ENCODE data around the gene TMEM130.
"Not testable (repeated sequence)": the region's sequence is repeated elsewhere in the genome, so short reads cannot be mapped to it uniquely, and the experiment has no call there.

Gene TMEM130

GRCh38 chr7:98842552-98842951, 27.3 kb downstream of the TMEM130 start:
- in situ Hi-C loops (cut with HindIII; ENCODE audit: low sequenced_read_pairs), result not testable (repeated sequence)

- in situ Hi-C loops (cut with HindIII; ENCODE audit: low sequenced_read_pairs), result no loop called here
Observed at GRCh38 chr7:98841179-98841997, 28.4 kb downstream of the TMEM130 start.

DNA sequence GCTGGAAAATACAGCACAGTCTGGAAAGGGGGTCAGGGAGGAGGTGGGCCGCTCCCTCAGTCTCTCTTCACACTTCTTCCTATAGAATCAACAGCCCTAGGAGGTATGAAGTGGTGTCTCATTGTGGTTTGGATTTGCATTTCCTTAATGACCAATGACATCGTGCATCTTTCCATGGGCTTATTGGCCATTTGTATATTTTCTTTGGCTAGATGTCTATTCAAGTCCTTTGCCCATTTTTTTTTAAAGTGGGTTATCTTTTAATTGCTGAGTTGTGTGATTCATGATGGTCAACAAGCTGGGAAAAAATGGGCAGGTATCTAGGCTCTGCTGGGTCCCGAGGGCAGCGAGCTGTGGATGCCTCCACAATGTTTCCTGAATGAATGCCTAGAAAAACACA, 29.1 kb downstream of the TMEM130 start:
- in situ Hi-C loops (cut with HindIII; ENCODE audit: low sequenced_read_pairs), result no loop called here

DNA sequence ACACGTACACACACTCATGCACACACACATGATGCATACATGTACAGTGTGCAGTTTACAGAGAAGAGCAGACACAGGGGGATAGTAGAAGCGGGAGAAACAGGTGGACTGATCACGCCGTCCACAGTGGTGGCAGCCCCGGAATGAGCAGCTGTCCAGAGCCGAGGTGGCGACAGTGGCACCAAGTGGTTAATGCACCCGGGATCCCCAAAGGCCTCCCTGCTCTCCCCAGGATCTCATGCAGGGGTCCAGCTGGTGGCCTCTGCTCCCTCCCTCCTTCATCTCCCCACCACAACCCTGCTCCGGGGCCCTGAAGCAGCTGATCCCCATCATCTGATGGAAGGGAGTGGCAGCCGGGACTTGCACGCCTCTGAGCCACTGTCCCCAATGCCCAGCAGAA, 29.7 kb downstream of the TMEM130 start:
- in situ Hi-C loops (cut with HindIII; ENCODE audit: low sequenced_read_pairs), result no loop called here

DNA sequence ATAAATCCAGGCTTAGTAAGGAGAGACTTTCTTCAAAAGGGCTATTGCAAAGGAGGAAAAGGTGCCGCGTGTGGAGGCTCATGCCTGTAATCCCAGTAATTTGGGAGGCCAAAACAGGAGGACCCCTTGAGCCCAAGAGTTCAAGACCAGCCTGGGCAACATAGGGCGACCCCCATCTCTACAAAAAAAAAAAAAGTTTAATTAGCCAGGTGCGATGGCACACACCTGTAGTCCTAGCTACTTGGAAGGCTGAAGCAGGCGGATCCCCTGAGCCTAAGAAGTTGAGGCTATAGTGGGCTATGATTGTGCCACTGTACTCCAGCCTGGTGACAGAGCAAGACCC, 32.2 kb downstream of the TMEM130 start:
- in situ Hi-C loops (cut with HindIII; ENCODE audit: low sequenced_read_pairs), result no loop called here

GRCh38 chr7:98836811-98837629, 32.8 kb downstream of the TMEM130 start:
- in situ Hi-C loops (cut with HindIII; ENCODE audit: low sequenced_read_pairs), result no loop called here

DNA sequence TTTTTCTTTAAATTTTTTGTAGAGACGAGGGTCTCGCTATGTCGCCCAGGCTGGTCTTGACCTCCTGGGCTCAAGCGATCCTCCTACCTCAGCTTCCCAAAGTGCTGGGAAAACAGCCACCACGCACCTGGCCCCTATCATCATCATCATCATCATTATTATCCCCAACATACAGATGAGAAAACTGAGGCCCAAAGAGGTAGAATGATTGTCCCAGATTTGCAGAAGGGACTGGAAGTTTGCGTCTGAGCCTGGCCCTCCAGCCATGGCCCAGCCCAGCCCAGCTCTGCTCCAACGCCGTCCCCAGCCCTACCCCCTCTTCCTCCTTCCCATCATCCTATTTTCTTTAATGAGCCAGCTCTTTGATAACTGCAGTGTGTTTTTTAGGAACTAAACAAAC, 34.9 kb downstream of the TMEM130 start:
- in situ Hi-C loops (cut with HindIII; ENCODE audit: low sequenced_read_pairs), result no loop called here

- in situ Hi-C loops (cut with HindIII; ENCODE audit: low sequenced_read_pairs), result no loop called here
Observed at GRCh38 chr7:98833022-98833421, 36.8 kb downstream of the TMEM130 start.

- in situ Hi-C loops (cut with HindIII; ENCODE audit: low sequenced_read_pairs), result no loop called here
Observed at GRCh38 chr7:98831641-98832221, 38.1 kb downstream of the TMEM130 start.

DNA sequence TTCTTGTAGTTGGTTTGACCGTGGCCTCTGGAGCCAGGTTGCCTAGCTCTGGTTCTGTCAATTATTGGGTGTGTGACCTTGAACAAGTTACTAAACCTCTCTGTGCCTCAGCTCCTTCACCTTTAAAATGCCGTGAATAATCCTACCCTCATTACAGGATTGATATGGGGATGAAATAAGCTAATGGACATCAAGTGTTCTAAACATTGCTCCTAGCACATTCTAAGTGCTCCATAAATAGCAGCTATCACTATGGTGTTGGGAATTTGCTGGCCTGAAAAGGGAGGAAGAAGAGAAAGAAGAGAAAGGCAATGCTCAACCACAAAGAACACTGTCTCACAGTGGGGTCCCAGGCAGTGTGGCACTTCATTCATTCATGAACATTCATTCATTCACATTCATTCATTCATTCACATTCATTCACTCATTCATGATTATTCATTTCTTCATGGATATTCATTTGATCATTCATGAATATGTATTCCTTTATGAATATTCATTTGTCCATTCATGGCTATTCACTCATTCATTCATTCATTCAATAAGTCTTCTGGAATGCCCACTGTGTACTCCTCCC, 38.8 kb downstream of the TMEM130 start:
- in situ Hi-C loops (cut with HindIII; ENCODE audit: low sequenced_read_pairs), result no loop called here

DNA sequence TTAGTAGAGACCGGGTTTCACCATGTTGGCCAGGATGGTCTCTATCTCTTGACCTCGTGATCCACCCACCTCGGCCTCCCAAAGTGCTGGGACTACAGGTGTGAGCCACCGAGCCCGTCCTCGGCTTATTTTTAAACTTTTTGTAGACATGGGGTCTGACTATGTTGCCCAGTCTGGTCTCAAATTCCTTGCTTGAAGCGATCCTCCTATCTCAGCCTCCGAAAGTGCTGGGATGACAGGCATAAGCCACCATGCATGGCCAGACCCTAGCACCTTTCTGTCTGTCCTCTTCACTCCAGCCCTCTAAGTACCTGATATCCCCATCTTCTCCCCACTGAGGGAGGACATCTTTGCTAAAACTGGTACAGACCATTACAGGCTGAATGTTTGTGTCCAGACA, 41.4 kb downstream of the TMEM130 start:
- in situ Hi-C loops (cut with HindIII; ENCODE audit: low sequenced_read_pairs), result no loop called here

- in situ Hi-C loops (cut with HindIII; ENCODE audit: low sequenced_read_pairs), result no loop called here
Observed at GRCh38 chr7:98827258-98827657, 42.6 kb downstream of the TMEM130 start.

GRCh38 chr7:98826811-98827231, 43.0 kb downstream of the TMEM130 start:
- in situ Hi-C loops (cut with HindIII; ENCODE audit: low sequenced_read_pairs), result no loop called here

DNA sequence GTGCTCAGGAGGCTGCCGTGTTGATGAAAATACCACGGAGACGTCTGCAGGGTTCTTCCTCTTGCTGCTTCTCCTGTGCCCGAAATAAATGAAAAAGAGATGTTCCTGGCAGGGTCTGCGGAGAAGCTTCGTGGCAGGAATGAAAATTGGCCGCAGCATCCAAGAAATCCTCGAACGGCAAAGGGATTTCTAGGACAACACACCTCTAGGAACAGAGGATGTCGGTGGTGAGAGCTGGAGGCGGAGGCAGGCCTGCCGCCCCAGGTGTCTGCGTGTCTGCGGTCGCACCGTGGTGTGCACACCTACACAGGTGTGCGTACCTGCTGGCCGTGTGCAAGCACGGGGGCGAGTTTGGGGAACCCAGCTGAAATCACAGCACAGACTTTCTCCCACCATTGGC, 43.4 kb downstream of the TMEM130 start:
- in situ Hi-C loops (cut with HindIII; ENCODE audit: low sequenced_read_pairs), result no loop called here

DNA sequence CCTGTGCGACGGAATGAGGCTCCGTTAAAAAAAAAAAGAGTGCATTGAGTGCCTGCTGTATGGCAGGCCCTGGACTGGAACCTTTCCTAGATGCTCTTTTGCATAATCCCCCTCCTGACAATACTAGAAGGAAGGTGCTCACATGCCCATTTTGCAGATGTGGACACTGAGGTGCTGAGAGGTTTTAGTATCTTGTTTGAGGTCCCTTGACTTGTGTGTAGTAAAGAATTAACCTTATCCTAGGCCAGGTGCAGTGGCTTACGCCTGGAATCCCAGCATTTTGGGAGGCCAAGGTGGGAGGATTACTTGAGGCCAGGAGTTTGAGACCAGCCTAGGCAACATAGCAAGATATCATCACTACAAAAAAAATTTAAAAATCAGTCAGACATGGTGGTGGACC, 46.6 kb downstream of the TMEM130 start:
- in situ Hi-C loops (cut with HindIII; ENCODE audit: low sequenced_read_pairs), result no loop called here

- in situ Hi-C loops (cut with HindIII; ENCODE audit: low sequenced_read_pairs), result no loop called here
Observed at GRCh38 chr7:98821348-98821747, 48.5 kb downstream of the TMEM130 start.

DNA sequence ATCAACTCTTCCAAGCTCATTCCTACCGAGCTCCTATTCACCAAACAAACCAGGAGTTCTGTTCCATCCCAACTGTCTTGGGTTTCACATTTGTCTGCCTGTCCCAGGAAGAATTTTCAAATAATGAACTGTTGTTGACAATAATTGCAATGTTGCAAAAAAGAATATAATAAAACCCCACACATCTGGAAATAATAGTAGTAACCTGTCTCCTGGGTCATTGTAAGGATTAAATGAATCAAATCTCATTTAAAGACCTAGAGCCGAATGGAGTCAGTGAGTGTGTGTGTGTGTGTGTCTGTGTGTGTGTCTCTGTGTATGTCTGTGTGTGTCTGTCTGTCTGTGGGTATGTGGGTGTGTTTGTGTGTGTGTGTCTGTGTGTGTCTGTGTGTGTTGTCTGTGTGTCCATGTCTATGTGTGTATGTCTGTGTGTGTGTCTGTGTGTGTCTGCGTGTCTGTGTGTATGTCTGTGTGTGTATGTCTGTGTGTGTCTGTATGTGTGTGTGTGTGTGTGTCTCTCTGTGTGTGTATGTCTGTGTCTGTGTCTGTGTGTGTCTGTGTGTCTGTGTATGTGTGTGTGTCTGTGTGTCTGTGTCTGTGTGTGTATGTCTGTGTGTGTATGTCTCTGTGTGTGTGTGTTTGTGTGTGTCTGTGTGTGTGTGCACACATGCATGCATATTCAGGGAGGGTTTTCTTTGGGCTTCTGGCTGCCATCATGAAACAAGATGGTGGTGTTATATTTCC, 52.7 kb downstream of the TMEM130 start:
- in situ Hi-C loops (cut with HindIII; ENCODE audit: low sequenced_read_pairs), result no loop called here

DNA sequence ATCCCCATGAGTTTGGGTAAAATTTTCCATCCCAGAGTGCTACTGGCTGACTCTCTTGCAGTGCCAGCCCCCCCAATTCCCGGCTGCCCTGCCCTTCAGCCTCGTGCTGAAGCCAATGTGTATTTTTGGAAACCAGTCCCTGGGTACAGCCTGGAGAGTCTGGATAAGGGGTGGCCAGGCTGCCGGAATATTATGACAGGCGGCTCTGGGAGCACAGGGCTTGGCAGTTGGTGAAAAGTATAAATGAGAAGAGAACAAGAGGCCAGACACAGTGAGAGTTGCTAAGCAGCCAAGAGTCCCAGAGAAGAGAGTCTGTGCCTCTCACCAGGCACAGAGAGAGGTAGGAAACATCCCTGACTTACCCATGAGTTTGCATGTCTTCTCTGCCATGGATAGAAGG, 53.6 kb downstream of the TMEM130 start:
- in situ Hi-C loops (cut with HindIII; ENCODE audit: low sequenced_read_pairs), result no loop called here

DNA sequence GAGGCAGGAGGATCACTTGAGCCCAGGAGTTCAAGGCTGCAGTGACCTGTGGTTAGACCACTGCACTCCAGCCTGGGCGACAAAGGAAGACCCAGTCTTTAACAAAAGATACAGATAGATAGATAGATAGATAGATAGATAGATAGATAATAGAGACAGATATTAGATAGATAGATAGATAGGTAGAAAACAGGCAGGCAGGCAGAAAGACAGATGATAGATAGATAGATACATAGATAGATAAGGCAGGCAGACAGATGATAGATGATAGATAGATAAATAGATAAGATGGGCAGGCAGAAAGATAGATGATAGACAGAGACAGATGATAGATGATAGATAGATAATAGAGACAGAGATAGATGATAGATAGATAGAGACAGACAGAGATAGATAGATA, 54.5 kb downstream of the TMEM130 start:
- in situ Hi-C loops (cut with HindIII; ENCODE audit: low sequenced_read_pairs), result no loop called here

DNA sequence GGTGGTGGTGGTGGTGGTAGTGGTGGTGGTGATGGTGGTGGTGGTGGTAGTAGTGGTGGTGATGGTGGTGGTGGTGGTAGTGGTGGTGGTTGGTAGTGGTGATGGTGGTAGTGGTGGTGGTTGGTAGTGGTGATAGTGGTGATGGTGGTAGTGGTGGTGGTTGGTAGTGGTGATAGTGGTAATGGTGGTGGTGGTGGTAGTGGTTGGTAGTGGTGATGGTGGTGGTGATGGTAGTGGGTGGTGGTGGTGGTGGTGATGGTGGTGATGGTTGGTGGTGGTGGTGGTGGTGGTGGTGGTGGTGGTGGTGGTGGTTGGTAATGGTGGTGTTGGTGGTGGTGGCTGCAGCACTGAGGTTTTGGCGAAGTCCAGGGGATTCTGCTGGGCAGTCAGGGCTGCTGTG, 58.5 kb downstream of the TMEM130 start:
- in situ Hi-C loops (cut with HindIII; ENCODE audit: low sequenced_read_pairs), result no loop called here
